Right atrium auricular region (tissue), 2 donors: ENCODE results near the gene MDN1. TPM values are rescaled to one million over a fixed set of nuclear protein-coding genes. Genes with fewer than 3 reads are reported as not detected.
"Not testable (repeated sequence)": the region's sequence is repeated elsewhere in the genome, so short reads cannot be mapped to it uniquely, and the experiment has no call there.

Source experiments
- DNase-seq: peaks from one replicate; pipeline ENCODE4 v3.0.0-alpha.2; 2019; ENCODE audit warnings: low spot score
- H3K27ac ChIP-seq, 2 donors: fragments of 200-600 bp; sonication (generic); 1 replicate in 1 of 2; 2 replicates in 1 of 2; pipeline ENCODE4 v1.5.1; 2016 to 2019
- H3K27me3 ChIP-seq, 2 donors: fragments of 200-600 bp; sonication (generic); one replicate each; pipeline versions ENCODE4 v1.5.1 to v1.6.0; 2017 to 2019
- H3K36me3 ChIP-seq: fragments of 200-600 bp; sonication (generic); one replicate; pipeline ENCODE4 v1.5.1; 2016
- H3K4me1 ChIP-seq, 2 donors: fragments of 200-600 bp; sonication (generic); one replicate each; pipeline versions ENCODE4 v1.5.1 to v1.6.0; 2017 to 2019
- H3K4me3 ChIP-seq, 2 donors: fragments of 200-600 bp; sonication (generic); 1 replicate in 1 of 2; 2 replicates in 1 of 2; pipeline ENCODE4 v1.5.1; 2017 to 2019; ENCODE audit warnings: mild to moderate bottlenecking in 1 of 2, moderate library complexity in 1 of 2
- H3K9me3 ChIP-seq, 2 donors: fragments of 200-600 bp; sonication (generic); one replicate each; pipeline ENCODE4 v1.5.1; 2019
- CTCF ChIP-seq, 2 donors: fragments of 200-600 bp; sonication (generic); IDR thresholded peaks; one replicate each; pipeline ENCODE4 v1.5.1; 2019; ENCODE audit warnings: antibody characterized with exemption in 2 of 2
- total RNA-seq, 2 donors: library from RNA; depleted of rRNA; stranded (reverse); fragments of >200 nt; gene quantifications; one replicate each; pipeline ENCODE4 v1.1.0, GENCODE V29; 2016

MDN1 gene
- total RNA-seq, 2 donors from 2014 or later: 15.2 to 17.4 TPM

DNA sequence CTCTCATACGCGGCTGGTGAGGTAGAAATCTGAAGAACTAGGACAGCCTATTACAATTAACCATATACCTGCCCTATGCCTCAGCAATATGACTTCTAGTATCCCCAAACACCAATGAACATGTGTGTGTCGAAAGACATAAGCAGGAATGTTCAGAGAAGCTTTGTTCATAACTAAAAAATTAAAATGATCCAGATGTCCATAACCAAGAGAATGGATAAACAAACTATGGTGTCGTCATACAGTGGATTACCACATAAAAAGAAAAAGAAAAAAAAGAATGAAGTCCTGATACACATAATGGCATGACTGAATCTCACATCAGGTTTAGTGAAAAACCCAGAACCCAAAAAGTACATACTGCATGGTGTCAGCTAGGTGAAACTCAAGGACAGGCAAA is 73.9 kb downstream of the MDN1 start:
- Histone ChIP-seq H3K4me3 (no peak overlapping the region), H3K27me3 (no peaks in the 10 kb centered on the region), H3K9me3 (no peaks in the 10 kb centered on the region), H3K27ac (no peak overlapping the region), H3K36me3 (peaks cover 77% of the 10 kb centered on the region), H3K4me1 (no peaks in the 10 kb centered on the region)
- no peak for DNase-seq
- no peak for TF ChIP-seq CTCF (IDR thresholded peaks at IDR 0.05)

DNA sequence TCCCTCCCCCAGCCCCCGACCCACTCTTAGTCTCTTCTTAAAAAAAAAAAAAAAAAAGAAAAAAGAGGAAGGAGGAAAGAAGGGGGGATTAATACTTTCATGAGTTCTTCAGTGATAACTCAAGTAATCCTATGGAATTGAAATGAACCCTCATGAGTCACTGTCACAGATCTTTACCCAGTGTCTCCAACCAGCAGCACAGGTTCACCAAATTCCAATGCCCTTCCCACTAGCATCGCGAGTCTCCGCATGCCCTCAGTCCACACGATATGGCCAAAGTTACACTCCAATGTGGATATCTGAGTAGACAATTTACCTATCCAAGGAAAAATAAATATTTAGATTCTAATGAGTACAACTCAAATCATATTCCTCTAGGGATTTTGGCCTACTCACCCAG is 74.5 kb downstream of the MDN1 start:
- DNase-seq: no peak
- H3K27me3 ChIP-seq: no peaks in the 10 kb centered on the region
- peaks cover 74% of the 10 kb centered on the region for H3K36me3 ChIP-seq
- no peak overlapping the region for H3K4me3 ChIP-seq
- no peak for TF ChIP-seq CTCF (IDR thresholded peaks at IDR 0.05)
- no peaks in the 10 kb centered on the region for H3K4me1 ChIP-seq
- no peak overlapping the region for H3K27ac ChIP-seq
- H3K9me3 ChIP-seq: no peaks in the 10 kb centered on the region

- Histone ChIP-seq H3K4me1 (no peaks in the 10 kb centered on the region), H3K27ac (no peak overlapping the region), H3K4me3 (no peak overlapping the region), H3K36me3 (peaks cover 51% of the 10 kb centered on the region), H3K27me3 (no peaks in the 10 kb centered on the region), H3K9me3 (no peaks in the 10 kb centered on the region)
- no peak for TF ChIP-seq CTCF (IDR thresholded peaks at IDR 0.05)
- DNase-seq: no peak
Observed at GRCh38 chr6:89736893-89737292, 82.7 kb downstream of the MDN1 start.

- H3K36me3 ChIP-seq: peaks cover 46% of the 10 kb centered on the region
- no peaks in the 10 kb centered on the region for H3K27me3 ChIP-seq
- no peak overlapping the region for H3K4me3 ChIP-seq
- H3K4me1 ChIP-seq: no peaks in the 10 kb centered on the region
- H3K9me3 ChIP-seq: no peaks in the 10 kb centered on the region
- no peak overlapping the region for H3K27ac ChIP-seq
- no peak for TF ChIP-seq CTCF (IDR thresholded peaks at IDR 0.05)
- DNase-seq: no peak
Observed at GRCh38 chr6:89734526-89734925, 85.1 kb downstream of the MDN1 start.

DNA sequence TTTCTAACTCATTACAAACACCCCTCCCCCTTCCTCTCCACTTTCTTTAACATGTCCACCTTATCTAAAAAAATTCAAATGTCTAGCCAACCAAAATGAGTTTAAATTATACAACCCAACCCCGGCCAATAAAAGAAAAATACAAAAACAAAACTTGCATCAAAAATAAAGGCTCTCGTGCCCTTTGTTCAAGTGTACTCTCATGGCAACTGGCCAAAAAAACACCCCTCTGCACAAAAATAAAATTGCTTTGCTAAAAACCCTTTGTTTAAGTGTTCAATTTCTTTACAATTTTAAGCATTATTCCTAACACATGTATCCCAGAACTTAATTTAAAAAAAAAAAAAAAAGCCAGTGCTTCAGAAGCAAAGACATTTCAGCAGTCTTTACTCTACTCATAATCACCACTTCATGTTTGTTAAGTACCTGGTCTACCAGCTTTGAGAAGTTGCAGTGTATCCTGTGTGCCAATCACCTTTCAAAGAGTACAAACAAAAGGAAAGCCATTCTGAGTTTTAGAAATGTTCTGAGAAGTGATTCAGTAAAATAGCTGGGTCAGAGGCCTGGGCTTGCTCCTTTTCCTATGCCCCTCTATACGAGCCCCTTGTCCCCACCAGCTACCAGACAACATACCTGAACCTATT is 87.5 kb downstream of the MDN1 start:
- H3K9me3 ChIP-seq: no peaks in the 10 kb centered on the region
- no peak for DNase-seq
- TF ChIP-seq CTCF (IDR thresholded peaks at IDR 0.05): no peak
- H3K4me1 ChIP-seq: no peaks in the 10 kb centered on the region
- no peaks in the 10 kb centered on the region for H3K27me3 ChIP-seq
- peaks cover 38% of the 10 kb centered on the region for H3K36me3 ChIP-seq
- no peak overlapping the region for H3K4me3 ChIP-seq
- no peak overlapping the region for H3K27ac ChIP-seq

GRCh38 chr6:89731262-89731661 is 88.3 kb downstream of the MDN1 start:
- not testable (repeated sequence) for H3K4me1 ChIP-seq, H3K9me3 ChIP-seq, H3K27ac ChIP-seq, H3K27me3 ChIP-seq, H3K4me3 ChIP-seq, DNase-seq
- peaks cover 35% of the 10 kb centered on the region for H3K36me3 ChIP-seq
